Liver (tissue), 9 donors: Measurements from ENCODE around the gene SURF1. TPM values are rescaled to one million over a fixed set of nuclear protein-coding genes. Genes with fewer than 3 reads are reported as not detected.

ENCODE experiments used
- DNase-seq: peaks from one replicate; pipeline ENCODE4 v3.0.0-alpha.2; 2017; ENCODE audit warnings: low spot score
- H3K27ac ChIP-seq, 2 donors: one replicate each; pipeline ENCODE4 v1.7.0; 2013; ENCODE audit warnings: inconsistent platforms in 2 of 2, low read length in 2 of 2, control low read depth in 1 of 2, low read depth in 1 of 2, mild to moderate bottlenecking in 1 of 2
- H3K27me3 ChIP-seq, 4 donors: one replicate each; pipeline versions ENCODE4 v1.6.1 to v1.7.0; 2013; ENCODE audit warnings: low read length in 3 of 4, inconsistent platforms in 1 of 4, mild to moderate bottlenecking in 1 of 4, moderate library complexity in 1 of 4; ENCODE audit not compliant: control insufficient read depth in 4 of 4, insufficient read depth in 4 of 4
- H3K36me3 ChIP-seq, 4 donors: one replicate each; pipeline versions ENCODE4 v1.6.1 to v1.7.0; 2013; ENCODE audit warnings: low read length in 3 of 4, mild to moderate bottlenecking in 3 of 4, low read depth in 1 of 4, moderate library complexity in 1 of 4; ENCODE audit not compliant: control insufficient read depth in 4 of 4, insufficient read depth in 3 of 4
- H3K4me1 ChIP-seq, 4 donors: one replicate each; pipeline versions ENCODE4 v1.6.1 to v1.7.0; 2013; ENCODE audit warnings: low read length in 3 of 4, mild to moderate bottlenecking in 3 of 4, moderate library complexity in 1 of 4; ENCODE audit not compliant: control insufficient read depth in 4 of 4, insufficient read depth in 4 of 4
- H3K4me3 ChIP-seq, 3 donors: one replicate each; pipeline versions ENCODE4 v1.6.1 to v1.7.0; 2013; ENCODE audit warnings: low read length in 3 of 3, control low read depth in 1 of 3, low read depth in 1 of 3, mild to moderate bottlenecking in 1 of 3
- H3K9ac ChIP-seq, 2 donors: one replicate each; pipeline ENCODE4 v1.7.0; 2013; ENCODE audit warnings: low read length in 2 of 2, mild to moderate bottlenecking in 2 of 2, moderate library complexity in 2 of 2, control low read depth in 1 of 2, low read depth in 1 of 2
- H3K9me3 ChIP-seq, 4 donors: one replicate each; pipeline versions ENCODE4 v1.6.1 to v1.7.0; 2013; ENCODE audit warnings: low read length in 3 of 4; ENCODE audit not compliant: control insufficient read depth in 4 of 4
- FOXA1 ChIP-seq: IDR thresholded peaks from 2 replicates; pipeline ENCODE4 v1.6.1; 2016; ENCODE audit warnings: antibody characterized with exemption
- FOXA2 ChIP-seq: IDR thresholded peaks from 2 replicates; pipeline ENCODE4 v1.6.1; 2016; ENCODE audit warnings: antibody characterized with exemption
- GABPA ChIP-seq, 2 donors: IDR thresholded peaks in 1 of 2; conservative IDR thresholded peaks in 1 of 2; 2 replicates each; pipeline ENCODE4 v1.6.1; 2016; ENCODE audit warnings: antibody characterized with exemption in 2 of 2, mild to moderate bottlenecking in 1 of 2, moderate library complexity in 1 of 2
- HNF4A ChIP-seq, 2 donors: conservative IDR thresholded peaks; 2 replicates each; pipeline ENCODE4 v1.6.1; 2016; ENCODE audit warnings: antibody characterized with exemption in 2 of 2, mild to moderate bottlenecking in 2 of 2
- HNF4G ChIP-seq: IDR thresholded peaks from 2 replicates; pipeline ENCODE4 v1.6.1; 2016; ENCODE audit warnings: antibody characterized with exemption
- JUND ChIP-seq, 2 donors: IDR thresholded peaks; 2 replicates each; pipeline ENCODE4 v1.6.1; 2016; ENCODE audit warnings: antibody characterized with exemption in 2 of 2
- NR2F2 ChIP-seq: IDR thresholded peaks from 2 replicates; pipeline ENCODE4 v1.6.1; 2016; ENCODE audit warnings: antibody characterized with exemption
- REST ChIP-seq: IDR thresholded peaks from 2 replicates; pipeline ENCODE4 v1.6.1; 2016; ENCODE audit warnings: antibody characterized with exemption, mild to moderate bottlenecking
- RXRA ChIP-seq, 2 donors: IDR thresholded peaks; 2 replicates each; pipeline ENCODE4 v1.6.1; 2017 to 2018; ENCODE audit warnings: antibody characterized with exemption in 2 of 2, mild to moderate bottlenecking in 1 of 2
- SP1 ChIP-seq: IDR thresholded peaks from 2 replicates; pipeline ENCODE4 v1.6.1; 2018; ENCODE audit warnings: antibody characterized with exemption, mild to moderate bottlenecking
- TAF1 ChIP-seq: conservative IDR thresholded peaks from 2 replicates; pipeline ENCODE4 v1.6.1; 2016; ENCODE audit warnings: antibody characterized with exemption, mild to moderate bottlenecking
- YY1 ChIP-seq: IDR thresholded peaks from 2 replicates; pipeline ENCODE4 v1.6.1; 2016; ENCODE audit warnings: antibody characterized with exemption, mild to moderate bottlenecking
- WGBS: extraction: QIAGEN DNeasy Blood & Tissue Kit; methylation state at CpG from one replicate; pipeline ENCODE4 v1.1.7; 2013; 5-methylcytosine and 5-hydroxymethylcytosine counted together
- polyA plus RNA-seq, 2 donors: library from polyadenylated mRNA; stranded (reverse) in 1 of 2; unstranded in 1 of 2; fragments of 200-250 nt in 1 of 2; fragments of >200 nt in 1 of 2; fragmentation: Nextera tagmentation in 1 of 2; extraction: Ambion mirVana in 1 of 2; gene quantifications; one replicate each; pipeline versions ENCODE4 v1.2.1 to v1.2.3, GENCODE V29; 2013 to 2015
- total RNA-seq, 2 donors: library from RNA; depleted of rRNA; stranded (reverse); fragments of >200 nt; gene quantifications; one replicate each; pipeline ENCODE4 v1.2.3, GENCODE V29; 2014
- TF ChIP-seq, protein P1 (sequence below): fragments of 150-350 bp; IDR thresholded peaks from 2 replicates; pipeline ENCODE4 v1.5.1; 2017; ENCODE audit warnings: improper control_type of control experiment, low read depth, low read length; ENCODE audit not compliant: missing input control
- TF ChIP-seq, protein P2 (sequence below): IDR thresholded peaks from 2 replicates; pipeline ENCODE4 v1.6.1; 2016; ENCODE audit warnings: antibody characterized with exemption
- TF ChIP-seq, protein P3 (sequence below): IDR thresholded peaks from 2 replicates; pipeline ENCODE4 v1.6.1; 2016; ENCODE audit warnings: antibody characterized with exemption
- donor health status: healthy.
- donor health status: healthy.
- donor health status: healthy.
- donor health status: healthy.
- donor health status: healthy.

SURF1 gene
- total and polyA plus RNA-seq, 4 donors: 20.7 to 106 (median 50.5) TPM

GRCh38 chr9:133361507-133362092, 5.3 kb upstream of the SURF1 start:
- H3K36me3 ChIP-seq: peaks cover 21 to 63% (median 55%) of the 10 kb centered on the region in 4 donors
- no peak overlapping the region for H3K27ac ChIP-seq
- H3K9ac ChIP-seq: no peak overlapping the region
- peaks cover 3 to 36% (median 17%) of the 10 kb centered on the region in 4 donors for H3K4me1 ChIP-seq
- H3K4me3 ChIP-seq: no peak overlapping the region
- no peaks in the 10 kb centered on the region for H3K27me3 ChIP-seq
- H3K9me3 ChIP-seq: no peaks in the 10 kb centered on the region
- TF ChIP-seq GABPA (IDR thresholded peaks at IDR 0.05 in 1 of 2, conservative IDR thresholded peaks at IDR 0.05 in 1 of 2) (no peak), JUND (IDR thresholded peaks at IDR 0.05) (no peak), RXRA (IDR thresholded peaks at IDR 0.05) (no peak), FOXA1 (no peak), REST (no peak), HNF4A (conservative IDR thresholded peaks at IDR 0.05) (no peak)
- TF ChIP-seq, protein P1, sequence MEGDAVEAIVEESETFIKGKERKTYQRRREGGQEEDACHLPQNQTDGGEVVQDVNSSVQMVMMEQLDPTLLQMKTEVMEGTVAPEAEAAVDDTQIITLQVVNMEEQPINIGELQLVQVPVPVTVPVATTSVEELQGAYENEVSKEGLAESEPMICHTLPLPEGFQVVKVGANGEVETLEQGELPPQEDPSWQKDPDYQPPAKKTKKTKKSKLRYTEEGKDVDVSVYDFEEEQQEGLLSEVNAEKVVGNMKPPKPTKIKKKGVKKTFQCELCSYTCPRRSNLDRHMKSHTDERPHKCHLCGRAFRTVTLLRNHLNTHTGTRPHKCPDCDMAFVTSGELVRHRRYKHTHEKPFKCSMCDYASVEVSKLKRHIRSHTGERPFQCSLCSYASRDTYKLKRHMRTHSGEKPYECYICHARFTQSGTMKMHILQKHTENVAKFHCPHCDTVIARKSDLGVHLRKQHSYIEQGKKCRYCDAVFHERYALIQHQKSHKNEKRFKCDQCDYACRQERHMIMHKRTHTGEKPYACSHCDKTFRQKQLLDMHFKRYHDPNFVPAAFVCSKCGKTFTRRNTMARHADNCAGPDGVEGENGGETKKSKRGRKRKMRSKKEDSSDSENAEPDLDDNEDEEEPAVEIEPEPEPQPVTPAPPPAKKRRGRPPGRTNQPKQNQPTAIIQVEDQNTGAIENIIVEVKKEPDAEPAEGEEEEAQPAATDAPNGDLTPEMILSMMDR: no peak
- 84% methylated on average over 13 of the region's 13 CpGs for whole genome bisulfite sequencing
- DNase-seq: no peak

DNA sequence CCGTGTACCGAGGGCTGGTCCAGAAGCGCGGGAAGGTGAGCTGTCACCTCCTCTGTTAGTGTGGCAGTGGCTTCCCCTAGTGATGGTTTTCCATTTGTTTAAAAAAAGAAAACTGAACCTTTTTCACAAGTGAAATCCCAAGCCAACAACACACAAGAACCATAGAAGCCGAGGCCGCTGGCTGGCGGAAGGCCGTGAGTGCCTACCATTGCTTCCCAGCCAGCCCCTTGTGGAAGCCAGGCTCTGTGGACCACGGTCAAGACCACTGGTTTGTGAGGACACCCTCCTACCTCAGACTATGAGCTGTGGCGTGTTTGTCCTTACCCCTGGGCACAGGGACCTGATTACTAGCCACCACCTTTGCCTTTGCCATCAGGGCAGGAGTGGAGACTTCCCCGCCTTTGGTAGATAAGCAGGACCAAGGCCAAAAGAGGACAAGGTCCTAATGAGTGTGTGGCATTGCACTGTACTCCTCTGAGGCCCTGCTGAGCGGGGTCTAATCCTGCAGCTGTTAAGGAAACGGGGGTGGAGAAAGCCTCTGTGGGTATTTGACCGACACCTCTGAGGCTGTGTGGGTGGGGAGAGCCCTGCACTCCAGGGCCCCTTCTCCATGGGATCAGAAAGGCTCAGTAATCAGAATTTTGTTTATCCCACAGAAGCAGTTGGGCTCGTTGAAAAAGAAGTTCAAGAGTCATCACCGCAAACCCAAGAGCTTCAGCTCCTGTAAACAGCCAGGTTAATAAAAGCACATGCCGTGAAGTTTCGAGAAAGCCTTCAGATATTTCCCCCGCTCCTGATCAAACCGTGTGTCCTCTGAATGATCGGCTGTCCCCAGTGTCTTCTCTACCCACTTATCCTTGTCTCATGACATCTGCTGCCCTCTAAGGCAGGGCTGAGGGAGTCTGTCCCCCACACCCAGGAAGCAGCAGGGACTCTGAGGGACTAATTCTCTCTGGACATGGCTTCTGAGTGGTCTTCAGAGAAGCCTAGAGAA, 4.4 kb upstream of the SURF1 start:
- peaks cover 21 to 54% (median 46%) of the 10 kb centered on the region in 4 donors for H3K36me3 ChIP-seq
- no peak for DNase-seq
- no peak overlapping the region for H3K9ac ChIP-seq
- H3K27ac ChIP-seq: no peak overlapping the region
- TF ChIP-seq JUND (IDR thresholded peaks at IDR 0.05): no peak
- TF ChIP-seq, protein P2, sequence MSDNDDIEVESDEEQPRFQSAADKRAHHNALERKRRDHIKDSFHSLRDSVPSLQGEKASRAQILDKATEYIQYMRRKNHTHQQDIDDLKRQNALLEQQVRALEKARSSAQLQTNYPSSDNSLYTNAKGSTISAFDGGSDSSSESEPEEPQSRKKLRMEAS: no peak
- no peak for TF ChIP-seq FOXA2
- TF ChIP-seq, protein P3, sequence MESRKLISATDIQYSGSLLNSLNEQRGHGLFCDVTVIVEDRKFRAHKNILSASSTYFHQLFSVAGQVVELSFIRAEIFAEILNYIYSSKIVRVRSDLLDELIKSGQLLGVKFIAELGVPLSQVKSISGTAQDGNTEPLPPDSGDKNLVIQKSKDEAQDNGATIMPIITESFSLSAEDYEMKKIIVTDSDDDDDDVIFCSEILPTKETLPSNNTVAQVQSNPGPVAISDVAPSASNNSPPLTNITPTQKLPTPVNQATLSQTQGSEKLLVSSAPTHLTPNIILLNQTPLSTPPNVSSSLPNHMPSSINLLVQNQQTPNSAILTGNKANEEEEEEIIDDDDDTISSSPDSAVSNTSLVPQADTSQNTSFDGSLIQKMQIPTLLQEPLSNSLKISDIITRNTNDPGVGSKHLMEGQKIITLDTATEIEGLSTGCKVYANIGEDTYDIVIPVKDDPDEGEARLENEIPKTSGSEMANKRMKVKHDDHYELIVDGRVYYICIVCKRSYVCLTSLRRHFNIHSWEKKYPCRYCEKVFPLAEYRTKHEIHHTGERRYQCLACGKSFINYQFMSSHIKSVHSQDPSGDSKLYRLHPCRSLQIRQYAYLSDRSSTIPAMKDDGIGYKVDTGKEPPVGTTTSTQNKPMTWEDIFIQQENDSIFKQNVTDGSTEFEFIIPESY: no peak
- no peak for TF ChIP-seq YY1
- TF ChIP-seq NR2F2: no peak
- no peak for TF ChIP-seq RXRA (IDR thresholded peaks at IDR 0.05)
- TF ChIP-seq REST: no peak
- TF ChIP-seq TAF1: no peak
- TF ChIP-seq HNF4G: no peak
- no peak for TF ChIP-seq SP1
- no peaks in the 10 kb centered on the region for H3K27me3 ChIP-seq
- H3K9me3 ChIP-seq: no peaks in the 10 kb centered on the region
- H3K4me1 ChIP-seq: peaks cover 3 to 38% (median 20%) of the 10 kb centered on the region in 4 donors
- no peak overlapping the region for H3K4me3 ChIP-seq
- WGBS: 78% methylated on average over 21 of the region's 21 CpGs
